Measurements from ENCODE around the gene WBP2NL.

GRCh38 chr22:42033263-42034181, 34.9 kb downstream of the WBP2NL start:
- TF ChIP-seq CTCF (IDR thresholded peaks at IDR 0.05; ENCODE audit: low read depth, low read length, missing input control) (no peak), SP1 (IDR thresholded peaks at IDR 0.05) (no peak), MAX (IDR thresholded peaks at IDR 0.05) (no peak), RAD21 (IDR thresholded peaks at IDR 0.05) (no peak), TAF1 (conservative IDR thresholded peaks at IDR 0.05) (no peak), YY1 (IDR thresholded peaks at IDR 0.05) (no peak)

All from liver (tissue), 3 donors.